HL-60/S4 (cell line): Measurements from ENCODE around the gene SSBP2.
"Not testable (repeated sequence)": the region's sequence is repeated elsewhere in the genome, so short reads cannot be mapped to it uniquely, and the experiment has no call there.

Source experiments
- in situ Hi-C: fragments of 300-500 bp; cut with MboI; formaldehyde crosslinking; loops from 2 replicates; pipeline ENCODE4 v1.14.3; 2022; ENCODE audit warnings: low sequenced_read_pairs

SSBP2 gene

GRCh38 chr5:81486711-81487110, 264.2 kb downstream of the SSBP2 start:
- in situ Hi-C loops: no loop called here

GRCh38 chr5:81482595-81482994, 268.3 kb downstream of the SSBP2 start:
- in situ Hi-C loops: no loop called here

- in situ Hi-C loops: not testable (repeated sequence)
Measured at GRCh38 chr5:81473395-81473794, 277.5 kb downstream of the SSBP2 start.

- in situ Hi-C loops: no loop called here
Measured at GRCh38 chr5:81469676-81470075, 281.2 kb downstream of the SSBP2 start.

- in situ Hi-C loops: no loop called here
Measured at GRCh38 chr5:81450940-81451339, 300.0 kb downstream of the SSBP2 start.

- in situ Hi-C loops: no loop called here
Measured at GRCh38 chr5:81435023-81435422, 315.9 kb downstream of the SSBP2 start.

- in situ Hi-C loops: no loop called here
Measured at GRCh38 chr5:81429985-81430384, 320.9 kb downstream of the SSBP2 start.

GRCh38 chr5:81429363-81429762, 321.5 kb downstream of the SSBP2 start:
- in situ Hi-C loops: no loop called here

GRCh38 chr5:81428861-81429260, 322.0 kb downstream of the SSBP2 start:
- in situ Hi-C loops: no loop called here

- in situ Hi-C loops: no loop called here
Measured at GRCh38 chr5:81428446-81428845, 322.5 kb downstream of the SSBP2 start.

- in situ Hi-C loops: no loop called here
Measured at GRCh38 chr5:81427566-81427965, 323.3 kb downstream of the SSBP2 start.

- in situ Hi-C loops: no loop called here
Measured at GRCh38 chr5:81426359-81427030, 324.4 kb downstream of the SSBP2 start.

GRCh38 chr5:81425569-81425968, 325.3 kb downstream of the SSBP2 start:
- in situ Hi-C loops: no loop called here

- in situ Hi-C loops: no loop called here
Measured at GRCh38 chr5:81424728-81425127, 326.2 kb downstream of the SSBP2 start.

- in situ Hi-C loops: no loop called here
Measured at GRCh38 chr5:81422671-81423070, 328.2 kb downstream of the SSBP2 start.

- in situ Hi-C loops: no loop called here
Measured at GRCh38 chr5:81420039-81420667, 330.7 kb downstream of the SSBP2 start.

- in situ Hi-C loops: no loop called here
Measured at GRCh38 chr5:81418606-81419005, 332.3 kb downstream of the SSBP2 start.

GRCh38 chr5:81417052-81417451, 333.8 kb downstream of the SSBP2 start:
- in situ Hi-C loops: no loop called here

- in situ Hi-C loops: no loop called here
Measured at GRCh38 chr5:81409896-81410295, 341.0 kb downstream of the SSBP2 start.

GRCh38 chr5:81409361-81409760, 341.5 kb downstream of the SSBP2 start:
- in situ Hi-C loops: no loop called here

- in situ Hi-C loops: no loop called here
Measured at GRCh38 chr5:81408496-81408895, 342.4 kb downstream of the SSBP2 start.

- in situ Hi-C loops: not testable (repeated sequence)
Measured at GRCh38 chr5:81407811-81408210, 343.1 kb downstream of the SSBP2 start.
